Adrenal gland (tissue), 5 donors: ENCODE measurements around the gene SRGAP3.

Source experiments
- CTCF ChIP-seq, 6 experiments: fragments of 450-650 bp in 4 of 6; fragments of 200-600 bp in 2 of 6; sonication (generic) in 1 of 6; IDR thresholded peaks; 1 replicate in 5 of 6; 2 replicates in 1 of 6; pipeline versions ENCODE4 v1.5.1 to v1.8.0; 2016 to 2021; ENCODE audit warnings: antibody characterized with exemption in 6 of 6, mild to moderate bottlenecking in 2 of 6, moderate library complexity in 1 of 6
- POLR2A ChIP-seq, 2 donors: fragments of 450-650 bp; IDR thresholded peaks; one replicate each; pipeline ENCODE4 v1.6.1; 2017; ENCODE audit warnings: antibody characterized with exemption in 2 of 2, mild to moderate bottlenecking in 2 of 2, moderate library complexity in 1 of 2
- donor health status: DM: no; HTN: no; CAD: no.

DNA sequence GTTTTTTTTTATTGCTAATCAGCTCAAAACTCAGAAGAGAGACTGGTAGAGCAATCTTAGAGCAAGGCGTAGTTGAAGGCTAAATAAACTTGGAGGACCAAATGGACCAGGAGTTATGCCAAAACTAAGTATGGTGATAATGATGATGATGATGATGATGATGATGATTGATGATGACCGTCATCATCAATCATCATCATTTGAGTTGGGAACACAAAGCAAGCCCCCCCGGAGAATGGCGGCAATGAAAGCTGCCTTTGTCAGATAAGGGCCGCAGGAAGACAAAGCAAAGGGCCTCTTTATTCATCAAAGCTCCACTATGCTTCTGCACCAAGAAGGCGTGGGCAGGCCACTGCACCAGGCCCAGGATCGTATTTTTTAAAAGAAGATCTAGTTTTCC, 204.1 kb downstream of the SRGAP3 start:
- TF ChIP-seq CTCF (IDR thresholded peaks at IDR 0.05) = no peak
- TF ChIP-seq POLR2A (IDR thresholded peaks at IDR 0.05) = no peak
